Suppressor macrophage treated with lipopolysaccharide for 1 hour (primary cell): ENCODE measurements around the gene HOXA6.

Experiments used
- DNase-seq, 3 donors: peaks; one replicate each; pipeline ENCODE4 v3.0.0-alpha.2; 2020 to 2022

HOXA6 gene

DNA sequence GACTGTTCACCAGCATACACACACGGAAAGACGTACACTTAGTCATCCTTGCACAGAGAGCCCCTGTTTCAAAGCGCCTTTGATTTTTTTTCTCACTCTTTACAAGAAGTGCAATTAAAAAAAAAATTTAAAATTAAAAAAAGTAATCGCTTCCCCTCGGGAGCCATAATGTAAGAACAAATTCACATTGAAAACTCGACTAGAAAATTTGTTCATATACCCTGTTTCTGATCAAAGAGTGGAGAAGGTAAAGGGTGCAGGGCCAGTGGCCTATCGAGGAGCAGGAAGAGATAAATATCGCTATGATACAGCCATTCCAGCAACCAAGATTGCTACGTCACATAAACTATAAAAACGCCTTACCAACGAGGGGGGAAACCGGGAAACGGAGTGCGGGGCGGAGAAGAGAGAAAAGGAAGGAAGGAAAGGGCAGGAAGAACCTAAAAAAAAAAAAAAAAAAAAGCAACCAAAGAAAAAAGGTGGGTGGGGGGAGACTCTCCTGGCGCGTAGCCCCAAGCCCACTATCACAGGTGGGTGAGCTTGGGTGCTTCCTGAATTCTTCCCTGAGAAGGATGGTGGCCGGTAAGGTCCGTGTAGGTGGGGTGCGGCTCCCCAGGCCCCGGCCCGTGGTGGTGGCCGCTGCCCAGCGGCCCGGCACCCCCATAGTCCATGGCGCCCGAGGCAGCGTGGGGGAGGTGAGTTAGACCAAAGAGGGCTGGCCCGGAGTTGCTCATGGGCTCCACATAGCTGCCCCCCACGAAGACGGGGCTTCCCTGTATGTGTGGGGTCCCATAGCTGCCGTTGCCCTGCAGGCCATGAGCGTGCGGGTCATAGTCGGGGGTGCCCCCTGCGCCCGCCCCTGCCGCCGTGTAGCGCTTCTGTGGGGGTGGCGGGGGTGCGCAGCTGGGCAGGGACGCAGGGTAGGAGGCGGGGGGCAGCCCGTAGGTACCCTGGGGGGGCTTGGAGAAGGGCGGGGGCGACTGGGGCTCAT is 39.9 kb downstream of the HOXA6 start:
- no peak for DNase-seq

DNA sequence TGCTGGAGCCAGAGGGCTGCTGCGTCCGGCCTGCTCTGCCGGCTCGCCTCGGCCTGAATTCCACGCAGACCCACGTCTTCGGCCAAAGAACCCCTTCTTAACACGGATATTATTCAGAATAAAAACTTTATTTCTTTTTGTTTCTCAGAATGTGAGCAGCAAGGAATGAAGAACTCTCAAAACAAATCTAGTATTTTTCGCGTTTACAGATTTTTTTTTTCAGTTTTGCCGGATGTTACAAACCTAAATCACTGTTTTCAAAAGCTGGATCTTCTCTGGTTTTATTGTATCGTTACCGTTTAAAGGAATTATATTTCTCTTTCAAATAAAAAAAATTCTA is 40.7 kb downstream of the HOXA6 start:
- DNase-seq, result no peak

DNA sequence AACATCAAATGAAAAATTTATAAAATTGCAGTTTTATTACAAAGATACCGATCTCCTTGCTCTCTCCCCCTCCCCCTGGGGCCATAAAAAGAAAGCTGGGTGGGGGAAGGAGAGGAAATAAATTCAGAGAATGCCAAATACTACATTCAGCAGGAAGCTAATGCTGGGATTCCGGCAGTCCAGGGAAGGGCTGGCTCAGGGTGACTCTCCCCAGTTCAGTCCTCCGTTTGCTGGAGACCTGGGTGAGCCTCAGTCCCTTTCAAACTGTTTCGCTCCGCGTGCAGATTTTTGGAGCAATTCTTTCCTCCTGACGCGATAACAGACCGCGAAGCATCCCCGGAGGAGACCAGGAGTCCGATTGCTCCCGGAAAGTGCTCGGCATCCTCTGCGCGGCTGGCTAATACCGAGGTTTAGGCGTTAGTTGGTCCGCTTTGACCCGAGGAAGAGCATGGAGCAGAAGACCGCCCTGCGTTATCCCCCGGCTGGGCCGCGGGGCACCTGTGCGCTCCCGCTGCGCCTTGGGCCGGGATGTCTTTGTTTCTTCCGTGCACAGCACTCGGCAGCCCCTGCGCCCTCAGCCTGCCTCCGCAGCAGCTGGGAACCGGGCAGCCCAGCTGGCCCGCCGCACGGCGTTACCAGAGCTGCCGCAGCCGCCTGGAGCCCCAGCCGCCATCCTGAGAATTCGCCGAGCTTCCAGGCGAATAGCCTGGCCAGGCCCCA is 41.2 kb downstream of the HOXA6 start:
- no peak for DNase-seq

DNA sequence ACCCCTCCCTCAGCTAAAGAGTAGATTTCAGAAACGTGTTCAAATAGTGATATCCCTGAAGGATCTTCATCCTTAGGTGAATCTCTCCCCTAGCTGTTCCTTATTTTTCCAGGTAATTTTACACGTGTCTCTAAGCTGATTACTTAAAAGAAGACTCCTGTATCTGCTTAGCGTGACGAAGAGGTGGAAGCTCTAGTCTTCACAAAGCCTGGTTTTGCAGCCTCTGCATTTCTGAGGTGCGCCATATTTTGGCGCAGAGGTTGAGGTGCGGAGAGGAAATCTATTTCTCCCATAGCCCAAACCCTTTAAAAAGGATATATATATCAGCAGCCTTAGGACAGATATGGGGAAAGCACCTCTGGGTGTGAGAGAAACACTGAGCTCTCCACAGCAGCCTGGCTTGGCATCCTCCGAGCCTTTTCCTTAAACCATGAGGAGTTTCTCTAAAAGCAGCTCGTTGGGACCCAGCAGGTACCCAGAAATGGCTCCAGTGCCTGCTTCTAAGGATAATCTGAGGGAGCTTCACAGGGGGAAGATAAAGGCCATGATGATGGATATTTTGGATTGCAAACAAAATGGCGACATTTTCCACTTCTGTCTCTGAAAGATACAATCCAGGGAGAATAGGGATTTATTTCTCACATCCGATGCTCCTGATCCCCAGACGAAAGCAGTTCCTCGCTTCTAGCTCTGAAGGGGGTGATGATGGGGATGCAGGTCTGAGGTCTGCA is 42.1 kb downstream of the HOXA6 start:
- DNase-seq, result no peak

DNA sequence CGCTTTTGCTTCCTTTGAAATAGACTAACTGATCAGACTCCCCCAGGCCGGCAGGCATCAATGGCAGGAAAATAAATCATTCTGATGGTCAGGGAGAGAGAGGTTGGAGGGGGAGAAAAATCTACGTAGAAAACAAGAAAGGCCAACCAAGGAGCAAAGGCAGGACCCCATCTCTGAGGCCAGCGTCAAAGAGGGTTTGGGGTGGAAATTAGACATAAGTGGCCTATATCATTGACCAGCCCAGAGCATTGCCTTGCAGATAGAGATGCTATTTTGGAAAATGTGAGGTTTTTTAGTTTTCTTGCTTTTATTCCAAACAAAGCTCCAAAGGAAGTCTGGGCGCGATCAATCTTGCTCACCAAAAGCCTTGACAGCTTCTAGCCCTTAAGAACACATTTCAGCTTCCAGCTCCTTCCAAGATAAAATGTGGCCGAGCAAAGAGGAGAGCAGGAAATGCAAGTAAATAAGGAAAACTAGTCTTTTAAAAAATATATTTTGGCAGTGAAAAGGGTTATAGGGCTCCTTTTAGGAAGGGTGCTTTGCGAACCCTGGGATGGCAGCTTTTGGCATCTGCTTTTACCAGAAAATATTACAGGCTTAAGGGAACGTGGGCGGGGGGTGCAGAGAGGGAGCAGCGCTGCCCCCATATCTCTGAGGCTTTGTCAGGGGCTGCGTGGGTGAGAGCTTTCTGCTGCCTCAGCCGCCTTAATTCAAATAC is 43.1 kb downstream of the HOXA6 start:
- DNase-seq, result no peak

DNA sequence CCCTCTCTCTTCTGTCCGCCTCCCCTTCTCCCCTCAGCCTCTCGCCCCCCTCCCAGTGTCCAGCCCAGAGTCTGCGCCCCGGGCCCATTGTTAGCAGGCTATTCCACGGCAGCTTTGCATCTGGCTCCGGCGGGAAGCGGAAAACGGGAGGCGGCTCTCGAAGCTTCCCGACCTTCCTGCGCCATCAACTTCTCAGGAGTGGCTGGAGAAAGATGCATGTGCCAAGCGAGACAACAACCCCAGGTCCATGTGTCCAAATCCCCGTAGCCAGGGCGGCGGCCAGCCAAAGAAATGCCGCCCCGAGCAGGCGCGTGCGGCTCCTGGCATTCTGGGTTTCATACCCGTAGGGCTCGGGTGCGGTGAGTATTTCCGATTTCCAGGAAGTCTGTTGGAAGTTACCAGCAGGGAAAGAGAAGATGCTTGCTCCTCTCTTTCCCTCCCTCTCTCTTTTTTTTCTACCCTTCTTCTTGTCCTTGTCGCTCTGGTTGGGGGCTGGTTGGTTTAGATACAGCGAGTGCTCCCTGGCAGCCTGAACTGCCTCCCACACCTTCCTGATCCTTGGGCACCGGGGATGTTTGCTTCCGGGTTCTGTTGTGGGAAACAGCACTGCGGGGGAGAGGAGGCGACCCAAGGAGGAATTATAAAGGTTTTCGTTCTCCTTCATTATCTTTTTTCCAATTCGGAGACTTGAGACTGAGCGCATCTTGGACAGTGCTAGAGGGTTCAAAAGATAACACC is 43.9 kb downstream of the HOXA6 start:
- DNase-seq, result no peak

DNA sequence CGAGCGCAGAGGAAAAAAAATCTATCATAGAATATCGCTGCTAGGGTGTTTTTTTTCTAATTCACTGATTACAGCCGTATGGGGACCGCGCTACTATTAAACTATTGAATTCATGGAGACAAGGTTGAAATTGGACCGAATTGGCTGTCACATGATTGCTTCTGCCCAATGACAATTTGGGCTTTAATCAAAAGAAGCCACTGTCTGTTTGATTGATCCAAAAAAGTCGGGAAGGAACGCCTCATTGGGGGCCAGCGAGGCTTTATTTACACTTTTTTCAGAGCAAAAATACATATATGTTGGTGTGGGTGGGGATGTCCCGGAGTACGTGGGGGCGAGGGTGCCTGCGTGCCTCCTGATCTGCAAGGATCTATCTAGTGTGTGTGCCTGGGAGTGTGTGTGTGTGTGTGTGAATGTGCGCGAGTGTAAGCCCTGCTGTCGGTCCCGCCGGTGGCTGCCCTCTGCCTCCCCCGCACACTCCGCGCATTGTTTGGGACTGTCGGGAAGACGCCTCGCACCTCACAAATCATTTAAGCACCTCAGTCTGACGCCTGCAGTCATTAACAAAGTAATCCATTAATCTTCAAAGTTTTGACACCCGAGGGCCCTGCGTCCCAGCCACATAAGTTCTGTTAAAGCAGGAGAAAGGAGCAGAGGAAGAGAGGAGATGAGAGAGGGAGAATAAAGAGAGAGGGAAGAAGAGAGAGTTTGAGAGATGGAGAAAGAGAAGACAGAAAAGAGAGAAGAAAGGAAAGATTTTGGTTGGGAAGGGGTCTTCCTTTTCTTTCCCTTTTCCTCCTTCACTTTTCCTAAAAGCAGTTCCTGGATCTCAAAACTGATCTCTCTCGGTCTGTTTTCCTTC is 44.8 kb downstream of the HOXA6 start, which contains the start of gene HOXA2:
HOXA2 (minus strand) TSS at position 103 of the 862 bp plus-strand sequence. CDS start 183 bp downstream, outside the sequence.
- peak in 1 of 3 donors; percentile 22 for DNase-seq

DNA sequence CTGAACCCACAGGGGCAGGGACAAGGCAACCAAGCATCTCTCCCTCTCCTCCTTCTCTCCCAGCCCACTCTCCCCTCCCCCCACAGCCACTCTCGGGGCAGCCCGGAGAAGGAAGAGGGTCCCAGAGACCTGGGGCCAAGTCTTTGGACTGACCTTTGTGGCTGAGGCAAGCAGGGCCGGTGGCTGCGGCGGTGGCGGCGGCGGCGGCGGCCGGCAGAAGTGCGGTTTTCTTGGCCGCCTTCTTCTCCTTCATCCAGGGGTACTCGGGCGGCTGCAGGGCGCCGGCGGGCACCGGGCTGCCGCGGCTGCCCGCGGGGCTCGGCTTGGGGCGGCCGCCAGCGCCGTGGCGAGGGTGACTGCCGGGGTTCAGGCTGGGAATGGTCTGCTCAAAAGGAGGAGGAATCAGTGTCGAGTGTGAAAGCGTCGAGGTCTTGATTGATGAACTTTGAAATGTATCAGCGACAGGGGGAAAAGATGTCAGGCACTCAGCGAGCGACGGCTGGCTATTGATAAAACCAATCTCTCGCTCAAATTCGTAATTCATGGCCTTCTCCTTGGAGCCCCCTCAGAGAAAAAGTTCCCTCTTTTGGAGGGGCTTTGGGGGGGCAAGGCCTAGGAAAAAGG is 45.5 kb downstream of the HOXA6 start:
- peak in 1 of 3 donors; percentile 32 for DNase-seq

DNA sequence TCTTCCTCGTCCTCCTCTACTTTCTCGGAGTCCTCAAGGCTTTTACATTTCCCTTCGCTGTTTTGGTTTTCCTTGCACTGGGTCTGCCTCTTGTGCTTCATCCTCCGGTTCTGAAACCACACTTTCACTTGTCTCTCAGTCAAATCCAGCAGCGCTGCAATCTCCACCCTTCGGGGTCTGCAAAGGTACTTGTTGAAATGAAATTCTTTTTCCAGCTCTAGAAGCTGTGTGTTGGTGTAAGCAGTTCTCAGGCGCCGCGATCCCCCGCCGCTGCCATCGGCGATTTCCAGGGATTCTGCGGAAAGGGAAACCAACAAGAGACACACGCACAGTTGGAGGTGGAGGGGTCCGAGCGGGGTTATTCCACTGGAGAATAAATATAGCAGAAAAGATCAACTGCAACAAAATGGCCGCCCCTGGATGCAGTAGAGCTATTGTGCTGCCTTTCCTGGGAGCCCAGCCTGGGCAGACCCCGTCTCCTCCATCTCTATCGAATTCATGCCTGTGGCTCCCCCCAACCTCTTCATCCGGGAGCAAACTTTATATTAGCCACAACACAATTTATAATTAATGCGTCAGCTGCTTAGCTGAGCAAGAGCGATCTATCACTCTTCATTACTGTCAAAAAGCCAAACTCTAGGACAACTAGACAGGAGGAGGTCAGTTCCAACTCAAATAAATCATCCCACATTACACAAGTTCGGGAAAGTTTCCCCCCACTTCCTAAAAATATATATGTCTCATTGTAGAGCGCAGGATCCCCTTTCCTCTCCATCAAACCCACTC is 46.2 kb downstream of the HOXA6 start:
- DNase-seq, result peak; percentile 42 to 62 (median 62)

DNA sequence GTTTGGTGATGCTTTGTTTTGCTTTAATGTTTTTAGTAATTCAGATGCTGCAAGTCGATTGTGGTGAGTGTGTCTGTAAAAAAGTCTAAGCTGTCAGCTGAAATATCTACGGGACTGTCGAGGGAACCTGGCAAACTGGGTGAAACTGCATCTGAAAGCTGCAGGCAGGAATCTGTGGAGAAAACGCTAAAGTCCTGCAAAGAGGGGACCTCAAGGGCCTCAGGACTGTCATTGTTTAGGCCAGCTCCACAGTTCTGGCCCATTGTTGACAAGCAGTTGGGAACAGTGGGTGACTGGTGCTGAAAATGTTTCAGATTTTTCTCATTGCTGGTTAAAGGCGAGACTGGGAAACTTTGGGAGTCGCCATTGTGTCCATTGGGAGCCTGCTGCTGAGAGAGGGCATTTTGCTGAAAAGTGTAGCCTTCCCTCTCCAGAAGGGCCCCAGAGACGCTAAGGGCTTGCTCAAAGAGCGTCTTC is 46.8 kb downstream of the HOXA6 start:
- DNase-seq, result no peak

DNA sequence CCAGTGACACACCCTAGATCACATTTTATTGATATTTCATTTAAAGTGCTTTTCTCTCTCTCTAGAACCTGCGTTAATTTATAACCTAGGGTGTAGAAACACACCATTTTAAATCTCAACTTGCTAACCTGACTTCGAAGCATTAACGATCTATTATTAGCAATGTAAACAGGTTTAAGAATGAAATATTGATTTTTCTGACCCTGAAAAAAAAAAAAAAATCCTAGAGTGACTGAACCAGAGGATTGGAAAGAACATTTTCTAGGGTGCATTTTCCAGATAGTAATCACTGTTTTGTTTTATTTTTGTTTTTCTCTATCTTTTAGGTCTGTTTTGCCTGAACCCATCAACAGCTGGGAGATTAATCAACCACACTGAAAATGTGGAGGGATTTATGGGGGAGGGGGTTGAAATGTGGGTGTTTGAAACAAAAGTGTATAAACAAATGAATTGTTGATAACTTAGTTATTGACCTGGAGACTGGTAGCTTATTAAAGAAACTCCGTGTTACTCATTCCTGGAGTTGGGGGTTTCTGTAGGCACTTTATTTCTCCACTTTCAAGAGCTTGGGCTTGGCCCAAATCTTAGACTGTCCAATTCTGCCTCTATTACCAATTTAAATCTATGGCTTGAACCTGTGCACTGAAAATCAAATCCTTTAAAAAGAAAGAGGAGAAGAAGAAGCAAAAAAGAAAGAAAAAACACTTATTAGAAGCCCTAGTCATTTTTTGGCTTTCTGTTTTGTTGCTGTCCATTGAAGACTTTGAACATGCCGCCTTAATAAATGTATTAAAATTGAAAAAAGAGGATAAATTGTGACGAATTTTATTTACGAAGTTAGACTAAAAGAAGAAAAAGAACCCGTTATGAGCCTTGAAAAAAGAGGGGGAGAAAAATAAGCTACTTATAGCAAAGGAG is 47.9 kb downstream of the HOXA6 start:
- no peak for DNase-seq

DNA sequence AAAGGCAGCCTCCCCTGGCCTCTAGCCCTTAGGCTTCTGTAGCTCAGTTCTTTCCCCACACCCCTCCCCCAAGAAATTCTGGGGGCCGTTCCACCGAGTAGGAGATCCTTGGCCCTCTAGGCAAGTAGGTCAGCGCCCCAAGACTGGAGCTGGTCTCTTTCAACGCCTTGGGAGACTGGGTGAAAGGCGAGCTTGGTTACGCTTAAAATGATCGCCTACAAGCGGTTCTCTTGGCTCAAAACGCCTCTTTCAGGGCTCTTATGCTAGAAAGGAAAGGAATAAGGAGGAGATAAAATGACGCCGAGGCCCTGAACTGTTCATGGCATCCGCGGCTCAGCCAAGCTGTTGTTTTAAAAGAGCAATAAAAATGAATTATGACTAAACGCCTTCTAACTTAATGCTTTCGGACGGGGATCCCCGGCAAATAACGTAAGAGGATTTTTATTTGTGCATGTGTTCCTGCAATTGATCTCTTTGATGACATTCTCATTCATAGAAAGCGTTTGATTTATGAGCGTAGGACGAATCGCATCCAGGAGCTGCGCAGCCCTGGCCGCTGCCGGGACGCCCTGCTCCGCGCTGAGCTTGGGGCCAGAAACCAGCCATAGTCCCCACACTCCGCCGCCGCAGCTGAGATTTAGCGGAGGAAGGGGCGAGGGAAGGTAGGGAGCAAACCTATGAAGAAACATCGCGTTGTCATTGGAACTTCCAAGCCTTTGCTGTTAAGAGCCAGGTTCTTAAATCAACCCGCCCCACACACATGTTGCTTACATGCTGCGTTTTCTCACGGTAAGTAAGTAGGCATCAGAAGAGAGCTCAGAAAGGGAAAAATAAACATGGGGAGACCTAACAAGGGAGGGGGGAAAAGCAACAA is 48.8 kb downstream of the HOXA6 start:
- DNase-seq, result peak; percentile 24 to 46 (median 26)

DNA sequence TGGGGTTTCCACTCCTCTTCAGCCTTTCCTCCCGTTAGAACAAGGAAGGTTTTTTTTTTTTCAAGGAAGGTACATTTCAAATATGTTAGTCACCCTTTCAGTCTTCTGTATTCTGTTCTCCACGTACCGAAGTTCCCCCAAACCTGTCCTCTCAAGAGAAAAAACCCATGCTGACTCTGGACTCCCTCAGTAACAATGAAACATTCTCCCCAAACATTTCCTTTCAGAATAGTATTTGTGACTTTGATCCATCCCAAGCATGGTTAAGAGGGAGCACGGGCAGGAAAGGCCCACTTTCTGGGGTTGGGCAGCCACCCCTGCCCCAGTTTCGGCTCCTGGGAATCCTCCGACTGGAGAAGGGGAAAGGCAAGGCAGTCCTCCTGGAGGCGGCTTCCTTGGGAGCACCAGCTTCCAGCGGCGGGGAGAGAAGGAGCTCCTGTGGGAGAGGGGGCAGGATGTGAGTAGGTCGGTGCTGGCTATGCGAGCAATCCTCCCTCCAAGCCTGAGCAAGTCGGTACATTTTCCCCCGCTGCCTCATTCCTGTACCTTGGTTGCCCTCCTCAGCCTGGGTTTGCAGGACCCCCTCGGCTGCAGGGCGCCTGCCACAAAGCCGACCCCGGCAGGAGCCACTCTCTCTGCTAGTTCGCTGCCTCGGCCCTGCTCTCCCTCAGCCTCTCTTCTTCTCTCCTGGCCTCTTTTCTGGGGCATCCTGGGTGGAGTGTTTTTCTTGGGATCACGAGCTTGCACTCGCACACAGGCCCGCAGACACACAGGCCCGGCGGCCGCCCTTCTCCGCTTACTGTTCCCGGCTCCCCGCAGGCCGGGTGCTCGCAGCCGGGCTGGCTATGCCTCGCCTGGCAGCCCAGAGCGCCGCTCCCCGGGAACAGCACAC is 49.6 kb downstream of the HOXA6 start:
- peak; percentile 31 to 53 (median 53) for DNase-seq

DNA sequence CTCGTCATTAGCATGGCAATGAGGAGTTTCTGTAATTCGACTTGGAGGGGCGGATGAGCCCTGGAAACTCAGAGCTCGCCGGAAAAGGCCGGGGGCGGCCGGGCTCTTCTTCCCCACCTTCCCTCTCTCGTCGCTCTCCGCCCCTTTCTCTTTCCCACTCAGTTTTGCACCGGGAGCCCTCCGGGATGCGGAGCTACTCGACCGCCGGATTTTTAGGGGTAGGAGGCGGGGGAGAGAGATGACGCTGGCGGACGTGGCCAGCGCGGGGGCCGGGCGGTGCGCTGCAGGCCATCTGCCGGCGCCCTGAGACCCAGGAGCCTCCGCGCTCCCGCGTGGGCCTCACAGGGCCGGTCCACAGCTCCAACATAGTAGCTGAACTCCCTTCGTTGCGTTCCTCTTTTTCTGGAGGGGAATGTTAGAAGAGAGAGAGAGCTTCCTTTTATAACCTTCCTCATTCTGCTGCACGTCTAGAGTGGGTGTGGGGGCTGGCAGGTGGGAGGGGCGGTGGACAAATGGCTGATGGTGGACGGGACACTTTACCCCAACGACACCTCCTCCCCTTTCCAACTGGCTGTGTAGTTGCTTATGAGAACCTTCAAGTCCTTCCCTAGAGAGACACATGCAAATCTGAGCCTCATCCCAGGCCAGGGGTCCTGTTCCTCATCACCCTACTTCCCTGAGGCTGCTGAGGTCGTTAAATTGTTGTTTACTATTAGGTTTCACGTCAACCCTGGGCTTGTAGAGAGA is 50.6 kb downstream of the HOXA6 start:
- DNase-seq, result peak; percentile 88 to 90 (median 89)
